Measurements from ENCODE around the gene VWA7.

Gene VWA7

DNA sequence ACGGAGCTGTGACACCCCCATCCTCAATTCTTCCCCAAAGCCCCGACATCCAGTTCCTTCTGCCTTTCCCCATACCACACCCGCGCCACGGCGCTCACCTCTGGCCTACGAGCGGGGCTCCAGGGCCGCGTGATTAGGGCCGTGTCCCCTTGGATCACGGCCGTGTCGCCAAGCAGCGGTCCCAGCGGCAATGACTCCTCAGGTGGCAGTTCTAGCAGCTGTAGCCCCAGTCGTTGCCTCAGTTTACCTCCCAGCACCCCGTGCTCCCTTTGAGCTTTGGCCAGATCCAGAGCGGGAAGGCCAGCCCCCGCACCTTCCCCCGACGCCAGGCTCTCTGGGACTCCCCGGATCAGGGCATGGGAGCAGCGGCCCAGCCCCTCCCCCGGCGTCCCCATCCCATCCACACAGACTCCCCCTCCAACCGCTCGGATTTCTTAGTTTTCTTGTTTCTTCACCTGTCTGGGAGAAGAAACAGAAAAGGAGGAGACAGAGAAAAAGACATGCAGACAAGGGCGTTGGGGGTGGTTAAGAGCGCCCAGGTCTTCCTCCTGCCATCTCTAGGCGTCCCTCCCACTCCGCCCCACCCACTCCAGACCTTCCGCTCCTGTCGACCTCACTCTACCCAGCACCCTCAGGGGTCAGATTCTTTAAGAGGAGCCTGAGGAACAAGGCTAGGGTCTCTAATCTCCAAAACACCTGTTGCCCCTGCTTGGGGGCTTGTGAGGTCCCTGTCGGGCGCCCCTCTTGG, 48.2 kb downstream of the VWA7 start, which contains the start of gene DDAH2:
Gene DDAH2, minus strand, starts transcription at position 533 of the 748 bp plus-strand sequence. Its CDS starts 138 bp downstream, at position 395.
- DNase-seq, result no peak

DNA sequence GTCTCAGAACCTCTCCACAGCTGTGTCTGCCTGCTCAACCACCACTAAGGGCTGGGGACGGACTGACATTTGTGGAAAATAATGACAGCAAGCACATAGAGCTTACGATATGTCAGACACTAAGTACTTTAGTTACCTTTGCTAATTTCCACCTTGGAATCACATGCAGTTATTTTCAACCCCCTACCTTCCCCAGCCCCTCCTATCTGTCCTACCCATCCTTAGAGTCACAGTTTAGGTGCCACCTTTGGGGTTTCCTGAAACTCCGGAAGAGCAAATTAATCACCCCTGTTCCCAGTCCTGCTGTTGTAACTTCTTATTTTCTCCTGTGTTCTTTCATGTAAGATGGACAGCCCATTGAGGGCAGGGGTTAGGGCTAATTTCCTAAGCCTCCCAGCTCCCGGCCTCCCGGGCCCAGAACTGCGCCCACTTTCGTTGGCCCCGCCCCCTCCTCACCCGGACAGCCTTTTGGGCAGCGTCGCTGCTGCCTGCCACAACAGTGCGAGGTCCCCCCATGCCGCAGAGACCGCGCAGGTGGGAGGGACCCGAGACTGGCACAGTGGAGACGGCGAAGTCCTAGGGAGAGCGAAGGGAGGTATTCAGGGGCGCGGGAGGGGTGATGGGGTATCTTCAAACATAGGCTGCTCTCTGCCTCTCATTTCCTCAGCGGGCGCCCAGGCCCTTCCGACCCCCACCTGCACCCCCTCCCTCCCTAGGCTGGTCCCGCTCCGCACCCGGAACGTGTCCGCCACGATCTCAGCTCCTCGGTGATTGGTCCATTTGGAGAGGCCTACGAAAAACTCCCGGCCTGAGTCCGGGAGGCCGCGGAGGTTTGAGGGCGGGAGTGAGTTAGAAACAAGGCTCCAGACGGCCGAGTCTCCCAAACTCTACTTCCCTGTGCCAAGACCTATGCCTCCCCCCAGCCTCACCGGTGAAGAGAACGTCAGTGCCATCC, 49.1 kb downstream of the VWA7 start:
- no peak for DNase-seq

DNA sequence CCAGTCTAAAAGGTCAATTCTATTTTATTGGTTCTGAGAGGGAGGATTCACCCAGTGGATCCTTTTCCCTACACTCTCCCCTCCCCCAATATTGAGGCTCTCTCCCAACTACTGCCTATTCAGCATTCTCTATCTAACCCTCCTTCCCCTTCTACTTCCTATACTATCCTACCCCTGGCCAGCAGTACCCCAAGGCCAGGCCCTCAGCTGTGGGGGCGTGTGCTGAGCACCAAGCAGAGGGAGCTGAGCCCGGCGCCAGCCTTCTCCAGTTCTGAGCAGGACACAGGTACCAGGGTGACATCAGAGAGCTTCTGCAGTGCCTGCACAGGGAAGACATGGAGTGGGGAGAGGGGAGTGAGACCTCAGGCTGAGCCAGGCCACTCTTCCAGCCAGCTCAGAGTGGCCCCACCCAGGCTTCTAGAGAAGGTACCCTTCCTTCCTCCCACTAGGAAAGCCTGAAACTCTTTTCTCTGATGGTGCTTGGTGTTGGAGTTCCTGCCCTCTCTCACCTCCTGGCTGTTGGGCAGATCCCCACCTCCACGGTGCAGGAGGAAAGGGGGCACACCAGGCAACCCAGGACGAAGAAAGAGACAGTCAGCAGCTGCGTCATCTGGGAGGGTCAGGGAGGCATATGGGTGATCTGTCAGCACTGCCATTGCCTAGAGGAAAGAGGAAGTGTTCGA, 50.0 kb downstream of the VWA7 start:
- peak; percentile 54 for DNase-seq

DNA sequence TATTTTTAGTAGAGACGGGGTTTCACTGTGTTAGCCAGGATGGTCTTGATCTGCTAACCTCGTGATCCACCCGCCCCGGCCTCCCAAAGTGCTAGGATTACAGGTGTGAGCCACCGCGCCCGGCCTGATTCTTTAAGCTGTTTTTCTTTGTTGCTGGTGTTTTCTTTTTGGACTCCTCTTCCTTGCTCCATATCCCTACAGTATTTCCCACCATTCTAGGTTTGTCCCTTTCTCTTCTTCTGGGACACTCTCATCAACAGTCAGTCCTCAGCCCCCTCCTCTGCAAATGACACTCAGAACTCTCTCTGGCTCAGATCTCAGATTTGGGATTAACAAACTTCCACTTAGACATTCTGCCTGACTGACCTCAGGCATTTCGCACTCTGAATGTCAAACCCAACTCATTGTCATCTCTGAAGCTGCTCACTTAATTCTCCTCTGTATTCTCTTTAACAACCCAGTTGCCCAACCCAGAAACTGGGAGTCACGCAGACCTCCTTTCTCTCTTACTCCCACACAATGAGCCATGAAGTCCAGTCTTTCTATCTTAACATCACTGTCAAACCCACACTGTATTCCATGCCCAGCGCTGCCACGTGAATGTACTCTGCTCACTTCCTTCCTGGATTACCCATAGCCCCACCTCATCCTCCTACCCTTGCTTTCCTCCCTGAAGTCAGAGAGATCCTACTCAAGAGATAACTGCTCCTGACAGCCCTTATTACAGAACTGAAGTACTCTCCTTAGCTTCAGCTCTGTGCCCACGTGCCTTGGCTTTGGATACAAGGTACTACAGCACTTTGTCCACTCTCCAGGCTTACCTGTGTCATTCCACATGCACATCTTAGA, 51.4 kb downstream of the VWA7 start:
- DNase-seq, result no peak

DNA sequence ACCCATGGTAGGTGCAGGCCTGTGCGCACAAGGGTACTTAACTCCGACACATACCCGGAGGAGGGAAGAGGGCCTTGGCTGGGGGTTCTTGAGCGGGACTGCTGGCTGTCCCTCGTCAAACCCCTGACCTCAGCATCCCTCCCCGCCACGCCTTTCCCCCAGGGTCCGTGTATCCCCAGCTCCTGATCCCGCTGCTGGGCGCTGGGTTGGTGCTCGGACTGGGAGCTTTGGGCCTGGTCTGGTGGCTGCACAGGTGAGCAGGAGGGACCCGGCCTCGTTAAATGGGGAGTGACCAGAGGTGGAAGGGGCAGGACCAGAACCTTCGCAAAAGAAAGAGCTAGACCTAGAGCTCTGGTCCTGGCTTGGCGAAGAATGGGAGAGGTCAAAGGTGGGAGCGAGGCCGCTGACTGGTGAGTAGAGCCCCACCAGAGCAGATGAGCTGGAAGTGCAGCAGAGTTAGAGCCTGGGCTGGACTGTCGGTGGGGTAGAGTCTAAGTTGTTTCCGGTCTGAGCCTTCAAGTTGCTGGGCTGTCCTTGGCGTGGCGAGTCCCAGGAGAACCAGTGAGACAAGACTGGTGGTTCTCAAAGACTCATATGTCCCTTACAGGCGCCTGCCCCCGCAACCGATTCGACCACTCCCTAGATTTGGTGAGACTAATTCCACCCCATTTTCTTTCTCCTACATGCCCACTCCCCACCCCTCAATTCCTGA, 53.0 kb downstream of the VWA7 start:
- DNase-seq, result no peak

DNA sequence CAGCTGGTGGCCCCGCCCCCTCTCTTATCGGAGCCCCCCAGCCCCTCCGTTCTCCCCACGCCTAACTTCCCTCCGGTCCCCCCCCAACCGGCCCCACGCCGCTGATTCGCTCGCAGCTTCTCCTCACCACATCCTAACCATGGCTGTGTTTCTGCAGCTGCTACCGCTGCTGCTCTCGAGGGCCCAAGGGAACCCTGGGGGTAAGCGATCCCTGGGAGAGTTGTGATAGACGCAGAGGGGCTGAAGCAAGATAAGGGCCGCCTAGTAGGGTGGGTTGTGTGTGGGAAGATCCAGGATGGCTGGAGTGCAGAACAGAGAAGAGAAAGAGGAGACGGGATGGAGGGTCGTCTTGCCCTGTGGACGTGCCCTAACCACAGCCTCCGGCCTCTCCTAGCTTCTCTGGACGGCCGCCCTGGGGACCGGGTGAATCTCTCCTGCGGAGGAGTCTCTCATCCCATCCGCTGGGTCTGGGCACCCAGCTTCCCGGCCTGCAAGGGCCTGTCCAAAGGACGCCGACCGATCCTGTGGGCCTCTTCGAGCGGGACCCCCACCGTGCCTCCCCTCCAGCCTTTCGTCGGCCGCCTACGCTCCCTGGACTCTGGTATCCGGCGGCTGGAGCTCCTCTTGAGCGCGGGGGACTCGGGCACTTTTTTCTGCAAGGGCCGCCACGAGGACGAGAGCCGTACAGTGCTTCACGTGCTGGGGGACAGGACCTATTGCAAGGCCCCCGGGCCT, 53.7 kb downstream of the VWA7 start, which contains the start of gene MPIG6B:
Gene MPIG6B, plus strand, starts transcription at position 129 of the 735 bp plus-strand sequence. Its CDS starts 11 bp downstream, at position 140.
- DNase-seq, result no peak

DNA sequence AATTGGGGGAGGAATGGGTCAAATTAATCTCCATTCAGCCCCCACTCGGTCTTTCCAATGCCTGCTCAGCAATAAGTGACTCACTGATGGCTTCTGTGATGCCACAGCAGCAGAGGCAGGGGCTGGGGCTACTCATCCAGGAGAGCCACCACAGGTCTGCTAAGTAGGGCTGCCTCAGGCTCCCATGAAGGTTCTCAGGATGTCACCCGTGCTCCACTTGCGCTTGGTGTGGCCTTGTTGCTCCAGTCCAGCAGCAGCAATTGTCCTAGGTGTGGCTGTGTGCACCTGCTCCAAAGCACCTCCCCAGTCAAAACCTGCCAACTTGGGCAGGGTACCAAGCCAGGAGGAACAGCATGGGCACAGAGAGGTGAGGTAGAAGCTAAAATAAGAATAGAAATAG, 55.0 kb downstream of the VWA7 start:
- DNase-seq, result no peak

DNA sequence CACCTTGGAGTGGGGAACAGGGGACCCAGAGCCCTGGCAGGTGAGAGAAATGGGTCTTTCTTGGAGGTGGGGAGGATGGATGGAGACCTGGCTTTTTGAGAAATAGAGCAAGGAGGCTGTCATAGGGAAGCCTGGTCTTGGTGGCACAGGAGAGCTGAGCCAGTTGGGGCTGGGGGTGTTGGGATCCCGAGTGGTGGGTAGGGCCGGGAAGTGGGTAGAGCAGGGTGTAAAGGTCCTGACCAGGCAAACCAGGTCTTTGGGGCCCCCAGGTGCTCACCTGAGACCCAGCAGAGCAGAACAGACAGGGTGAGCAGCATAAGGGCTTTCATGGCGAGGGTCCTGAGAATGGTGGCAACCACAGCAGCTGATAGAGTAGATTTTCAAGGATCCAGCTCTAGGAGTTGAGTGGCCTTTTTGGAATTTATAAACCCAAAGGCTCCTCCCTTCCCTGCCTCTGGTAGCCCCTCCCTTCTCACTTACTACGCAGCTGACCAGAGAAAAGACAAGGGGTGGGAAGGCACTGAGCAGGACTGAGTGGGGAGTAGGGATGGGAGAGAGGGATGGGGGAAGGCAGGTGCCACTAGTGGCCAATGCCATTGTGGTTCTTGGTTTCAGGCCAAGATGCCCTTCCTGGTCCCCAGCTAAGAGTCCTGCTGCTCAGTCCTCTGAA, 55.6 kb downstream of the VWA7 start, which contains the start of gene LY6G6C:
Gene LY6G6C, minus strand, starts transcription at position 396 of the 670 bp plus-strand sequence. Its CDS starts 67 bp downstream, at position 329.
- DNase-seq, result no peak

DNA sequence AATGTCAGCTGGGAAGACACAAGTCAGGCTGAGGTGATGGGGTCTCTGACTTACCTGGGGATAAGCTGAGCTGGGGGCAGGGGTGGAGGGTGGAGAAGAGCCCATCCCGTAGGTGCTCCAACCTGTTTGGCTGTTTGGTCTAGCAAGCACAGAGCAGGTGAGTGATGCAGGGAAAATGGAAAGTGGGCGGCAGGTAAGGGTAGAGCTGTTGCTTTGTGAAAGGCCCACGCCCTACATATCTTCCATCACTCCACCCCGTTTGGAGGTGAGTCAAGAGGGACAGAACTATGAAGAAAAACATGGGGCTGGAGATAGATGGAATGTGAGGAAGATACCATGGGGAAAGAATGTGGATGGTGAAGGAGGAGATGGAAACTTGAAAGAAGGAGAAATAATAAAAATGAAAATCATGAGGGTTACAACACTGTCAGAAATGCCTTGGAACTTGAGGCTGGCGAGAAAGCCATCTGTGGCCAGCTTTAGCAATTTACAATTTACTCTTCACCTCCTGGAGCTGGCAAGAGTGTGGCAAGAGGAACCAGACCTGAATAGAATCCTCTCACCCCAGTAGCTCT, 56.8 kb downstream of the VWA7 start:
- no peak for DNase-seq

DNA sequence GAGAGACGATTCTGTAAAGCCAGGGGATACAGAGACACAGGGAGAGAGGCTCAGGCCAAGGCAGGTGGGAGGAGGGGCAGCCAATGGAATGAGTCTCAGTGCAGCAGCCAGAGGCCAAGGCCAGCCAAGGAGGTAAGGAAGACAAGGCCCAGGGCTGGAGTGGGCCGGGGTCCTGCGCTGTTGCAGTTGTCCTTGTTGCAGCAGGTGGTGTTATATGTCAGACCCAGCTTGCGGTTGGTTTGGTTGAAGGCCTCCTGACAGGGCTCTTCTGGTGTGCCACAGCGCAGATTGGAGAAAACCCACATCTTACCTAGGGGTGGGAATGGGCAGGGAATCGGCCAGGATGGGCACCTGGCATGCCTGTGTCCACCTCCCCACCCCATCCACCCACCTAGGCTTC, 58.1 kb downstream of the VWA7 start:
- no peak for DNase-seq

DNA sequence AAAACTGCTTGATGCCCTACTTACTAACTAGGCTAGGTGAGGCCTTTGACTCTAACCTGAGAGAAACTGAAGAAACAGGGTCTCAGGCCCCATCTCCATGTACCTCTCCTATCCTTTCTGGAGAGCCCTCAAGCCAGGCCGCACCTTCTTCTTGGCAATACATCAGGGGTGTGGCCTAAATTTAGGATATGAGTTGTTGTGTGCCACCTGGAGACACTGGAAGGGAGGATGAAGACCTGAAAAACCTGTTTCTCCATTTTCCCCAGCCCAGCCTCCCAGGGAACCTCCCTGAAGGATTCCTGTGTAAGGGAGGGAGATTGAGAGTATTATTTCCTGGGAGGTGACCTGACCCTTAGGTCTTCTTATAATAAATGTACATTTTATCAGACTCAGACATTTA, 58.9 kb downstream of the VWA7 start:
- DNase-seq, result no peak

DNA sequence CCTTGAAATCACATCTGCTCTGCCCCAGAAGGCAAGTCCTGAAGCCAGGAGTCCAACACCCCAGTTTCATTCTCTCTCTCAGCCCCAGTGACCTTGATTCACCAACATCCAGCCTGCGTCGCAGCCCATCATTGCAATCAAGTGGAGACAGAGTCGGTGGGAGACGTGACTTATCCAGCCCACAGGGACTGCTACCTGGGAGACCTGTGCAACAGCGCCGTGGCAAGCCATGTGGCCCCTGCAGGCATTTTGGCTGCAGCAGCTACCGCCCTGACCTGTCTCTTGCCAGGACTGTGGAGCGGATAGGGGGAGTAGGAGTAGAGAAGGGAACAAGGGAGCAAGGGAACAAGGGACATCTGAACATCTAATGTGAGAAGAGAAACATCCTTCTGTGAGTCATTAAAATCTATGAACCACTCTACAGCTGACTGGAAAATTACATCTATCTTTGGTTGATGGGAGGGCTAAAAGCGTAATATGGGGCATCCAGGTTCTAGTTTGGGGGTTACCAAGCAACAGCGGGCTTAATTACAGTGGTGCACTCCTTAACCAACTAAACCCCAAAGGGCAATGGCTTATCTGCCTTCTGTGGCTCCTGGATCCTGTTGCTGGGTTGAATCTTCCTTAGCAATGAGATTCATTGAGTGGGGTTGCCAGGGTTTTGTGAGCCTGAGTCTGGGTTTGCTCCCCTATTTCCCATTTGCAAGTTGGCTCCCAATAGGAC, 59.5 kb downstream of the VWA7 start:
- DNase-seq, result no peak
